Fibroblast of mammary gland (primary cell): Measurements from ENCODE around the gene MFSD6L.
A peak's percentile ranks its signal among the peaks of the same experiment; 100 is the strongest.

ENCODE experiments used
- DNase-seq: peaks from one replicate; pipeline ENCODE4 v3.0.0-alpha.2; 2010; ENCODE audit warnings: low read depth
- H3K4me3 ChIP-seq: 2 replicates; pipeline ENCODE4 v1.5.1; 2011; ENCODE audit warnings: low read depth, mild to moderate bottlenecking, low read length, moderate library complexity; ENCODE audit not compliant: control insufficient read depth
- CTCF ChIP-seq: conservative IDR thresholded peaks from 2 replicates; pipeline ENCODE4 v1.5.1; 2011; ENCODE audit warnings: low read depth, low read length, inconsistent platforms; ENCODE audit not compliant: control insufficient read depth, insufficient read depth

The MFSD6L gene

GRCh38 chr17:8832711-8833352, 33.7 kb upstream of the MFSD6L start:
- TF ChIP-seq CTCF = peak; percentile 32
- H3K4me3 ChIP-seq = no peak overlapping the region
- DNase-seq = no peak

GRCh38 chr17:8831234-8831849, 32.2 kb upstream of the MFSD6L start:
- TF ChIP-seq CTCF = no peak
- H3K4me3 ChIP-seq = no peak overlapping the region
- no peak for DNase-seq

- DNase-seq = no peak
- H3K4me3 ChIP-seq = no peak overlapping the region
- no peak for TF ChIP-seq CTCF
Measured at GRCh38 chr17:8830141-8830540, 31.0 kb upstream of the MFSD6L start.

GRCh38 chr17:8829036-8829941, 30.1 kb upstream of the MFSD6L start:
- no peak for TF ChIP-seq CTCF
- no peak for DNase-seq
- no peak overlapping the region for H3K4me3 ChIP-seq

GRCh38 chr17:8828517-8828875, 29.3 kb upstream of the MFSD6L start:
- DNase-seq = no peak
- no peak overlapping the region for H3K4me3 ChIP-seq
- TF ChIP-seq CTCF = no peak

- no peak overlapping the region for H3K4me3 ChIP-seq
- TF ChIP-seq CTCF = no peak
- DNase-seq = no peak
Measured at GRCh38 chr17:8826808-8827435, 27.8 kb upstream of the MFSD6L start.
